ENCODE results near the gene TARBP2. TPM values are rescaled to one million over a fixed set of nuclear protein-coding genes. Genes with fewer than 3 reads are reported as not detected.
"Not testable (repeated sequence)": the region's sequence is repeated elsewhere in the genome, so short reads cannot be mapped to it uniquely, and the experiment has no call there.

The TARBP2 gene
- total RNA-seq, 2 donors from 2014 or later, result 23.4 to 45.7 TPM

DNA sequence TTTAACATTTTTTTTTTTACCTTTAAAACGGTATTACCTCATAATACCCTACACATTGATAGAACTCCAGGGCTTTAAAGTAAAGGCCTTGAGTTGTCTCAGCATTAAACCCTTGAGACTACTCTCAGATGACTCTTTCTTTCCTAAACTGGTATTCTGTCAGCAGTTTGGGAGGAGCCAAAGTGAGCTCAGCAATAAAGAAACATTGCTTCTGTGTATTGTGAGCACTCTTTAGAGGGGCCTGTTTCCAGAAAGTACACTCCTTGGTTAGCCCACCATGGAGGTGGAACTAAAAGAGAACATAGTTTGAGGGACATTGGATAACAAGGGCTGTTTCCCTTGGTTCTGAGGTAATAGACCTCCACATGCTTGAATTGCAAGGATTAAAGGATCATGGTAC, 22.2 kb upstream of the TARBP2 start:
- intact Hi-C loops (cut with DNase I), result no loop called here
- TF ChIP-seq POLR2A (IDR thresholded peaks at IDR 0.05), result no peak
- TF ChIP-seq POLR2AphosphoS5 (IDR thresholded peaks at IDR 0.05), result no peak
- TF ChIP-seq, protein P1, sequence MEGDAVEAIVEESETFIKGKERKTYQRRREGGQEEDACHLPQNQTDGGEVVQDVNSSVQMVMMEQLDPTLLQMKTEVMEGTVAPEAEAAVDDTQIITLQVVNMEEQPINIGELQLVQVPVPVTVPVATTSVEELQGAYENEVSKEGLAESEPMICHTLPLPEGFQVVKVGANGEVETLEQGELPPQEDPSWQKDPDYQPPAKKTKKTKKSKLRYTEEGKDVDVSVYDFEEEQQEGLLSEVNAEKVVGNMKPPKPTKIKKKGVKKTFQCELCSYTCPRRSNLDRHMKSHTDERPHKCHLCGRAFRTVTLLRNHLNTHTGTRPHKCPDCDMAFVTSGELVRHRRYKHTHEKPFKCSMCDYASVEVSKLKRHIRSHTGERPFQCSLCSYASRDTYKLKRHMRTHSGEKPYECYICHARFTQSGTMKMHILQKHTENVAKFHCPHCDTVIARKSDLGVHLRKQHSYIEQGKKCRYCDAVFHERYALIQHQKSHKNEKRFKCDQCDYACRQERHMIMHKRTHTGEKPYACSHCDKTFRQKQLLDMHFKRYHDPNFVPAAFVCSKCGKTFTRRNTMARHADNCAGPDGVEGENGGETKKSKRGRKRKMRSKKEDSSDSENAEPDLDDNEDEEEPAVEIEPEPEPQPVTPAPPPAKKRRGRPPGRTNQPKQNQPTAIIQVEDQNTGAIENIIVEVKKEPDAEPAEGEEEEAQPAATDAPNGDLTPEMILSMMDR (IDR thresholded peaks at IDR 0.05), result no peak
- H3K27me3 ChIP-seq (replicated peaks; ENCODE audit: insufficient read depth), result no peaks in the 10 kb centered on the region
- H3K9me3 ChIP-seq, result no peaks in the 10 kb centered on the region
- WGBS, result 40% methylated on average over 1 of the region's 1 CpG
- H3K4me1 ChIP-seq (replicated peaks), result peaks cover 9% of the 10 kb centered on the region
- no peak for DNase-seq (ENCODE audit: low spot score)
- peaks cover 8 to 9% of the 10 kb centered on the region in 2 donors for H3K36me3 ChIP-seq
- H3K27ac ChIP-seq, result no peak overlapping the region
- no peak overlapping the region for H3K4me3 ChIP-seq

DNA sequence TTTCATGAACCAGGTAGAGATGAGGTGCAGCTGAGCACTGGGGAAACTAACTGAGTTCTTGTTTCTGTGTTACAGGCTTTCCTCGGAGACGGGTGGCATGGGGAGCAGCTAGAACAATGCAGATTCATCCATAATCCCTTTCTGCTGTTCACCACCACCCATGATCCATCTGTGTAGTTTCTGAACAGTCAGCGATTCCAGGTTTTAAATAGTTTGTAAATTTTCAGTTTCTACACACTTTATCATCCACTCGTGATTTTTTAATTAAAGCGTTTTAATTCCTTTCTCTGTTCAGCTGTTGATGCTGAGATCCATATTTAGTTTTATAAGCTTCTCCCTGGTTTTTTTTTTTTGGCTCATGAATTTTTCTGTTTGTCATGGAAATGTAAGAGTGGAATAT, 21.8 kb upstream of the TARBP2 start:
- Histone ChIP-seq H3K4me1 (replicated peaks) (peaks cover 5% of the 10 kb centered on the region), H3K4me3 (no peak overlapping the region), H3K27ac (no peak overlapping the region), H3K27me3 (replicated peaks; ENCODE audit: insufficient read depth) (no peaks in the 10 kb centered on the region), H3K36me3 (peaks cover 8 to 9% of the 10 kb centered on the region in 2 donors), H3K9me3 (no peaks in the 10 kb centered on the region)
- TF ChIP-seq, protein P1 (IDR thresholded peaks at IDR 0.05), result no peak
- TF ChIP-seq POLR2AphosphoS5 (IDR thresholded peaks at IDR 0.05), result no peak
- TF ChIP-seq POLR2A (IDR thresholded peaks at IDR 0.05), result no peak
- DNase-seq (ENCODE audit: low spot score), result no peak
- intact Hi-C loops (cut with DNase I), result no loop called here
- 70% methylated on average over 5 of the region's 5 CpGs for WGBS

DNA sequence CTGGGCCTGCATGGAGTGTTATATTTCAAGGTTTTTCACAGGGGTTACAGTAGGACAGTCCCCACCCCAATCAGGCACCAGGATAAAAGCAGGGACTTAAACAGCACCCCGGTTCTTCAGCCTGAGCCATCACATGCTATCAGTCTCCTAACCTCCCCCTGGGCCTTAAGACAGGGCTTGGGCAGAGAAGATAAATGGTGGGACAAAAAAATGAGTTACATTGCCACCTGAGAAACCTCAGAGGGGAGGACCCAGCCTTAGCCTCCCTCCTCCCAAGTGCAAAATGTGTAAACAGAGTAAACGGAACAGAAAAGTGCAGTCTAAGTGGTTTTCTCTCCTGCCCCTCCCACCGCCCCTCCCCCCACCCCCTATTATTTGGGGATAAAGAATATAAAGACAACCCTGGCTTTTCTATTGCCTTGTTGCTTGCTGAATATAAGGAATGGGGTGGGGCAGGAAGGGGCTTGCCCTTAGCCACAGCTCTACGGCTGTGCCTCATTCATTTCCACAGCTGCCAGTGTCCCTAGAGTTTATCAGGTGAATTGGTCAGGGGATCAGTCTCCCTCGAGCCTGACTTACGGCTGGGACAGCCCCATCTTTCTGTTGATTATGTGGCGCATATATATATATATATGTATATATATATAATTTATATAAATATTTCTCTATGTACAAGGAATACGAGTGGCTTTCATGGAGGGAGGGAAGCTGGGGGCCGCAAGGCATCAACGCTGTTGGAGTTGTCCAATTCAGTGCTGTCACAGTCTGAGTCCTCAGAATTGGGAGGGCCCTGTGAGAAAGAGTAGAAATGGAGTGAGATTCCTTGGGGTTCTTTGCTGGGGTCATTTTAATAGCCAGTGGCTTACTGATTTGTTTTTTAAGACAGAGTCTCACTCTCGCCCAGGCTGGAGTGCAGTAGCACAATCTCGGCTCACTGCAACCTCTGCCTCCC, 20.3 kb upstream of the TARBP2 start:
- 70% methylated on average over 12 of the region's 12 CpGs for WGBS
- Histone ChIP-seq H3K27me3 (replicated peaks; ENCODE audit: insufficient read depth) (no peaks in the 10 kb centered on the region), H3K36me3 (peaks cover 4 to 9% of the 10 kb centered on the region in 2 donors), H3K27ac (no peak overlapping the region), H3K4me1 (replicated peaks) (peaks cover 2% of the 10 kb centered on the region), H3K9me3 (no peaks in the 10 kb centered on the region), H3K4me3 (no peak overlapping the region)
- no peak for DNase-seq (ENCODE audit: low spot score)
- TF ChIP-seq POLR2AphosphoS5 (IDR thresholded peaks at IDR 0.05) (no peak), POLR2A (IDR thresholded peaks at IDR 0.05) (no peak)
- intact Hi-C loops (cut with DNase I), result no loop called here

DNA sequence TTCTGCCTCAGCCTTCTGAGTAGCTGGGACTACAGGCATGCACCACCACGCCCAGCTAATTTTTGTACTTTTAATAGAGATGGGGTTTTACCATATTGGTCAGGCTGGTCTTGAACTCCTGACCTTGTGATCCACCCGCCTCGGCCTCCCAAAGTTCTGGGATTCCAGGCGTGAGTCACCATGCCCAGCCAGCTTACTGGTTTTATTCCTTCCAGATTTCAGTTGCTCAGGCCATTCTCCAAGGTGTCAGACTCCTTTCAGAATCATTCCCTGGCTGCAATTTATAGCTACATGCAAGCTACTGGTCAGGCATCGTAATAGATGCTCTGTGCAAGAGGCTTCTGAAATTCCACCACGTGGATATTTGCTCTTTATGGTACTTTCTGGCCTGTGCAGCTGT, 19.6 kb upstream of the TARBP2 start:
- H3K27ac ChIP-seq; intact Hi-C loops (cut with DNase I); H3K4me1 ChIP-seq (replicated peaks); H3K36me3 ChIP-seq; H3K27me3 ChIP-seq (replicated peaks; ENCODE audit: insufficient read depth); DNase-seq (ENCODE audit: low spot score); H3K9me3 ChIP-seq; H3K4me3 ChIP-seq: not testable (repeated sequence)
- 65% methylated on average over 6 of the region's 6 CpGs for WGBS

DNA sequence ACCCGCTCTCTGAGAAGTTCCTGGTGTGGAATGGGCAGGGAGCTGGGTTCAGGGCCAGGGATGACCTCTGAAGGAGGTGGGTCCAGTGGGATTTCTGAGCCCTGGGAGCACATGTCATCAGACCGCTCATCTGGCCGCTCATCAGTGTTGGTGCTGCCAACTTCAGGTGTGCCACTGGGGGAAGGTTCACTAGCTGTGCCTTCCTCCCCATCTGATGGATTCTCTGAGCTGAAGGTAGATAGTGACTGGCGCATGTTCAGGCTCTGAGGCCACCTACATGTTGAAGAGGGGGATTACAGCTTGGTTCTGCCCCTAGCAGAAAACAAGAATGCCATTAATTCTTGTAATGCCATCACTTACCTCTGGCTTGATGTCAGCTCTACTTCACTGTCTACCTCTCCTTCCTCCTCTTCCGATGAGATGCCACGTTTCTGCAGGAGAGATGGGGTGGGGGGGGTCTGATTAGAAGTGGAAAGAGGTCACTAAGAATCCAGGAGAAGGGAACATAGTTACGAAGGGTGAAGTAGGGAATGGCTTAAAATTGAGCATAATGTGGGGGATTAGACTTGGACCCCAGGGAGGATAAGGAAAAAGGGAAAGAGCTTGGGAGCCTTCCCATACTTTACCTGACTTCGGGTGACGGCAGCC, 19.0 kb upstream of the TARBP2 start:
- peaks cover 0 to 9% of the 10 kb centered on the region in 2 donors for H3K36me3 ChIP-seq
- intact Hi-C loops (cut with DNase I), result no loop called here
- no peak for DNase-seq (ENCODE audit: low spot score)
- H3K27ac ChIP-seq, result no peak overlapping the region
- H3K27me3 ChIP-seq (replicated peaks; ENCODE audit: insufficient read depth), result no peaks in the 10 kb centered on the region
- H3K4me1 ChIP-seq (replicated peaks), result no peaks in the 10 kb centered on the region
- no peak overlapping the region for H3K4me3 ChIP-seq
- TF ChIP-seq, protein P1 (IDR thresholded peaks at IDR 0.05), result no peak
- TF ChIP-seq POLR2AphosphoS5 (IDR thresholded peaks at IDR 0.05) (no peak), POLR2A (IDR thresholded peaks at IDR 0.05) (no peak)
- H3K9me3 ChIP-seq, result no peaks in the 10 kb centered on the region
- 73% methylated on average over 9 of the region's 9 CpGs for WGBS
